ENCODE results near the gene FLYWCH2. TPM values are rescaled to one million over a fixed set of nuclear protein-coding genes. Genes with fewer than 3 reads are reported as not detected.

Gene FLYWCH2
- total and polyA plus RNA-seq, 2 donors (not counting 3 experiments of a cell fraction or from before 2014, with no cell fraction given), result 18.3 to 34.6 TPM

DNA sequence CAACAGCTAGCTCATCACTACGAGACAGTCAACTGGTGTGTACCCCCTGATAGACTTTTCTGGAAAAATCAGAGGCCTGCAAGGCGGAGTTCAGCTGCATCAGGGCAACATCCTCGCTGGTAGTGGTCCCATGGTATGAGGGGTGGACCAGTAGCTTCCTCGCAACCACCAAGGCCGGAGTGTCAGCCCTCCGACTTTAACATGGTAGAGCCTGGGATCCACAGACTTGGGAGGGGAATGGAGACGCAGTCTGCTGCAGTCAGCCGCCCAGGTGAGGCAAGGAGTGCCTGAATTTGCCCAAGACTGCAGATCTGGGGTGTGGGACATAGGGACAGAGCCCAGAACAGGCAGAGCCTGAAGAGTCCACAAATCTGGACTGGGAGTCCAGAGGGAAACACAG is 39.5 kb upstream of the FLYWCH2 start:
- H3K27me3 ChIP-seq (ENCODE audit: control insufficient read depth in 2 of 2, insufficient read depth in 2 of 2, low read length in 2 of 2), result no peaks in the 10 kb centered on the region
- no peaks in the 10 kb centered on the region for H4K20me1 ChIP-seq (replicated peaks; ENCODE audit: control insufficient read depth, extremely low read depth, insufficient read depth, low read length)
- H3K4me1 ChIP-seq (ENCODE audit: control insufficient read depth, extremely low read depth, insufficient read depth, low read length), result peaks cover 12% of the 10 kb centered on the region
- no peaks in the 10 kb centered on the region for H3K36me3 ChIP-seq (ENCODE audit: control insufficient read depth in 2 of 2, extremely low read depth in 1 of 2, insufficient read depth in 2 of 2, low read length in 2 of 2)
- H3K4me2 ChIP-seq (ENCODE audit: insufficient read depth, low read length), result no peak overlapping the region
- no peak overlapping the region for H3K9ac ChIP-seq (replicated peaks; ENCODE audit: extremely low read depth, insufficient read depth, low read length)
- FAIRE-seq (no peak), DNase-seq (ENCODE audit: low read depth, low spot score) (no peak)
- H3K79me2 ChIP-seq (ENCODE audit: control insufficient read depth, insufficient read depth, low read length), result no peaks in the 10 kb centered on the region
- no peak overlapping the region for H3K4me3 ChIP-seq (replicated peaks in 1 of 3; ENCODE audit: insufficient read depth in 1 of 3, low read depth in 1 of 3, low read length in 3 of 3)
- H3K27ac ChIP-seq (ENCODE audit: insufficient read depth, low read depth, low read length), result no peak overlapping the region
- no TSS peak for BruUV-seq (replicated peaks)
- no peaks in the 10 kb centered on the region for H3K9me3 ChIP-seq (replicated peaks; ENCODE audit: control insufficient read depth, insufficient read depth, low read length)
- CTCF ChIA-PET, result interaction anchor here (1.0 to 6.4 kb wide), 3 partner anchors 10 to 84 kb away, joined by 4 to 372 read pairs (median 5); no protein-coding TSS in a partner anchor
- intact Hi-C loops (cut with micrococcal nuclease) (no loop called here), dilution Hi-C loops (cut with MboI; ENCODE audit: extremely low pct_ligation_motif_present, low sequenced_read_pairs) (no loop called here)
- no peaks in the 10 kb centered on the region for H3K9me1 ChIP-seq (replicated peaks; ENCODE audit: control insufficient read depth, extremely low read depth, insufficient read depth, low read length)
- POLR2A ChIA-PET, result no interaction called here
- TF ChIP-seq JUN (IDR thresholded peaks at IDR 0.05; ENCODE audit: borderline replicate concordance, insufficient read depth, insufficient read length, low read depth) (no peak), GATA2 (IDR thresholded peaks at IDR 0.05; ENCODE audit: insufficient read depth, insufficient read length, low read depth, low read length) (no peak), EZH2 (IDR thresholded peaks at IDR 0.05; ENCODE audit: borderline replicate concordance, low read depth, low read length, severe bottlenecking) (no peak), POLR2A (IDR thresholded peaks at IDR 0.05; ENCODE audit: low read depth, low read length) (no peak)
- H2AFZ ChIP-seq (ENCODE audit: low read depth, low read length), result no peak overlapping the region

DNA sequence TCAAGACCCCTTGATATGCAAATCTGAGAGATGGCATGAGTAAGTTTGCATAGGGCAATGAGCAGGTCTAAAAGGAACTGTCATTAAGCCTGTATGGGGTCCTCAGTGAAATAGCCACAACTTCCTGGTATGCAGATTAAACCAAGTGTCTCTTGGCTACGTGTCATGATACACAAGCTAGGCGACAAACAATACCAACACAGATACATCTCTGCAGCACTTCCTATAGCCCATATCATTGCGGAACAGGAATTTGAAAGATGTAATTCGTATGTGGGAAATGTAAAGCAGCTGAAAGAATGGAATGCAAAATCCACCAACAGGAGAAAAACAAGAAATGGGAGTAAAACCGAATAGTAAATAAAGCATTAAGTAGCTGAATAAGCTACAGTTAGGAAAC is 37.9 kb upstream of the FLYWCH2 start:
- no peaks in the 10 kb centered on the region for H4K20me1 ChIP-seq (replicated peaks; ENCODE audit: control insufficient read depth, extremely low read depth, insufficient read depth, low read length)
- ChIA-PET CTCF (interaction anchor here (0.8 to 2.1 kb wide), 2 partner anchors 19 to 23 kb away, joined by 3 to 13 read pairs; no protein-coding TSS in a partner anchor), POLR2A (no interaction called here)
- no peak for TF ChIP-seq GATA2 (IDR thresholded peaks at IDR 0.05; ENCODE audit: insufficient read depth, insufficient read length, low read depth, low read length)
- TF ChIP-seq, protein P1, sequence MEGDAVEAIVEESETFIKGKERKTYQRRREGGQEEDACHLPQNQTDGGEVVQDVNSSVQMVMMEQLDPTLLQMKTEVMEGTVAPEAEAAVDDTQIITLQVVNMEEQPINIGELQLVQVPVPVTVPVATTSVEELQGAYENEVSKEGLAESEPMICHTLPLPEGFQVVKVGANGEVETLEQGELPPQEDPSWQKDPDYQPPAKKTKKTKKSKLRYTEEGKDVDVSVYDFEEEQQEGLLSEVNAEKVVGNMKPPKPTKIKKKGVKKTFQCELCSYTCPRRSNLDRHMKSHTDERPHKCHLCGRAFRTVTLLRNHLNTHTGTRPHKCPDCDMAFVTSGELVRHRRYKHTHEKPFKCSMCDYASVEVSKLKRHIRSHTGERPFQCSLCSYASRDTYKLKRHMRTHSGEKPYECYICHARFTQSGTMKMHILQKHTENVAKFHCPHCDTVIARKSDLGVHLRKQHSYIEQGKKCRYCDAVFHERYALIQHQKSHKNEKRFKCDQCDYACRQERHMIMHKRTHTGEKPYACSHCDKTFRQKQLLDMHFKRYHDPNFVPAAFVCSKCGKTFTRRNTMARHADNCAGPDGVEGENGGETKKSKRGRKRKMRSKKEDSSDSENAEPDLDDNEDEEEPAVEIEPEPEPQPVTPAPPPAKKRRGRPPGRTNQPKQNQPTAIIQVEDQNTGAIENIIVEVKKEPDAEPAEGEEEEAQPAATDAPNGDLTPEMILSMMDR (IDR thresholded peaks at IDR 0.05; ENCODE audit: extremely low read depth in 1 of 2, insufficient read depth in 1 of 2, low read depth in 1 of 2, low read length in 2 of 2), result no peak
- dilution Hi-C loops (cut with MboI; ENCODE audit: extremely low pct_ligation_motif_present, low sequenced_read_pairs), result no loop called here
- no peaks in the 10 kb centered on the region for H3K9me3 ChIP-seq (replicated peaks; ENCODE audit: control insufficient read depth, insufficient read depth, low read length)
- intact Hi-C loops (cut with micrococcal nuclease), result no loop called here
- H3K4me2 ChIP-seq (ENCODE audit: insufficient read depth, low read length), result no peak overlapping the region
- no peak overlapping the region for H3K27ac ChIP-seq (ENCODE audit: insufficient read depth, low read depth, low read length)
- no peak for FAIRE-seq
- no peaks in the 10 kb centered on the region for H3K79me2 ChIP-seq (ENCODE audit: control insufficient read depth, insufficient read depth, low read length)
- H3K9me1 ChIP-seq (replicated peaks; ENCODE audit: control insufficient read depth, extremely low read depth, insufficient read depth, low read length), result no peaks in the 10 kb centered on the region
- H3K4me3 ChIP-seq (replicated peaks in 1 of 3; ENCODE audit: insufficient read depth in 1 of 3, low read depth in 1 of 3, low read length in 3 of 3), result no peak overlapping the region
- no peak overlapping the region for H2AFZ ChIP-seq (ENCODE audit: low read depth, low read length)
- peaks cover 12% of the 10 kb centered on the region for H3K4me1 ChIP-seq (ENCODE audit: control insufficient read depth, extremely low read depth, insufficient read depth, low read length)
- peaks cover 0 to 2% of the 10 kb centered on the region in 2 experiments for H3K27me3 ChIP-seq (ENCODE audit: control insufficient read depth in 2 of 2, insufficient read depth in 2 of 2, low read length in 2 of 2)
- BruUV-seq (replicated peaks), result no TSS peak
- DNase-seq (ENCODE audit: low read depth, low spot score), result no peak
- H3K36me3 ChIP-seq (ENCODE audit: control insufficient read depth in 2 of 2, extremely low read depth in 1 of 2, insufficient read depth in 2 of 2, low read length in 2 of 2), result no peaks in the 10 kb centered on the region
- no peak overlapping the region for H3K9ac ChIP-seq (replicated peaks; ENCODE audit: extremely low read depth, insufficient read depth, low read length)

All from endothelial cell of umbilical vein (primary cell).